Ovary (tissue), 3 donors: ENCODE data around the gene FAM72B.
"Not testable (repeated sequence)": the region's sequence is repeated elsewhere in the genome, so short reads cannot be mapped to it uniquely, and the experiment has no call there.

Experiments used
- CTCF ChIP-seq, 3 donors: fragments of 450-650 bp in 2 of 3; fragments of 200-600 bp in 1 of 3; IDR thresholded peaks; one replicate each; pipeline versions ENCODE4 v1.5.1 to v1.8.0; 2016 to 2022; ENCODE audit warnings: antibody characterized with exemption in 3 of 3, mild to moderate bottlenecking in 1 of 3
- EP300 ChIP-seq: sonication (generic); formaldehyde crosslinking; IDR thresholded peaks from one replicate; pipeline ENCODE4 v1.6.1; 2017; ENCODE audit warnings: antibody characterized with exemption
- POLR2A ChIP-seq: fragments of 450-650 bp; IDR thresholded peaks from one replicate; pipeline ENCODE4 v1.6.1; 2017; ENCODE audit warnings: antibody characterized with exemption, mild to moderate bottlenecking, moderate library complexity
- donor health status: DM: no; HTN: no; CAD: no.

GRCh38 chr1:121165296-121165695 lies 18.8 kb downstream of the FAM72B start:
- TF ChIP-seq POLR2A; EP300; CTCF (IDR thresholded peaks at IDR 0.05): not testable (repeated sequence)
